GM12801 (cell line): Measurements from ENCODE around the gene PTRH1.

Source experiments
- TF ChIP-seq, protein P1 (sequence below): IDR thresholded peaks from one replicate; pipeline ENCODE4 v1.5.1; 2011; ENCODE audit warnings: control low read depth; ENCODE audit not compliant: insufficient read length; ENCODE audit errors: extremely low read depth

The PTRH1 gene, protein sequence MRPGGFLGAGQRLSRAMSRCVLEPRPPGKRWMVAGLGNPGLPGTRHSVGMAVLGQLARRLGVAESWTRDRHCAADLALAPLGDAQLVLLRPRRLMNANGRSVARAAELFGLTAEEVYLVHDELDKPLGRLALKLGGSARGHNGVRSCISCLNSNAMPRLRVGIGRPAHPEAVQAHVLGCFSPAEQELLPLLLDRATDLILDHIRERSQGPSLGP

DNA sequence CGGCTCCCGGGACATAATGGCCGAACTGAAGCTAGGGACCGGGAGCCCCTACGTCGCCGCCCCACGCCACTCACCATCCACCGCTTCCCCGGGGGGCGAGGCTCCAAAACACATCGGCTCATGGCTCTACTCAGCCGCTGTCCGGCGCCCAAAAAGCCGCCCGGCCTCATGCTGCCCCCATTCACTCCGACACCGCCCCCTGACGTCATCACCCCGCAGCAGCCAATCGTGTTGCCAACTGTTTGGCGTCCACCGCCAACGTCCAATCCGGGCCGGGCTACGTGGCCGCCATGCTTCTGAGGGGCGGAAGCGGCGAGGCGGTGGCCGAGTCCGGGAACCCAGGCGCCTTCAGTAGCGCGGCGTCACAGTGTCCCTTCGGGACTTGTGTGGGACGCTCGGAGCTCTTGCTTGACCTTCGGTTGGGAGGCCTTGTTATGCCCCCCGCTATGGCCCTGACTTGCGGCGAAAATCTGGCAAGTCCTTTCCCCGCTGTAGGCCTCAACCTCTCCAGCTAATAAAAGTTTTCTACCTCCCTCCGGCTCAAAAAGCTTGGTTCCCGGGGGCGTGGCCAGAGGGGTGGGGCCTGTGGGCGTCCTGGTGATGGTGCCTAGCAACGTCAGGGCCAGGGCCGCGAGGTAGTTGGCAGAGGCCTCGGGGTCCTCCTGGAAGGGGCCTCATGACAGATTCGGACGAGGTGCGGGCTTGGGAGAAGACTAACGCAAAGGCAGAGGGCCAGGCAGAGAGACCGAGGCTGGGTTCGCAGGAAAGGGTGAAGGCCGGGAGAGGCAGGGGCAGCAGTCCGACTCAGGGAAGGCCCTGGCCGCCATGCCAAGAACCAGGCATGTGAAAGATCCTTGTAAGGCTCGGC lies at the start of gene PTRH1, which contains the start of gene TTC16:
PTRH1 (minus strand) TSS at position 194 of the 868 bp plus-strand sequence; CDS start at position 170, 24 bp downstream.
TTC16 (plus strand) TSS at position 610 of the 868 bp plus-strand sequence; CDS start at position 677, 67 bp downstream.
- TF ChIP-seq, protein P1, sequence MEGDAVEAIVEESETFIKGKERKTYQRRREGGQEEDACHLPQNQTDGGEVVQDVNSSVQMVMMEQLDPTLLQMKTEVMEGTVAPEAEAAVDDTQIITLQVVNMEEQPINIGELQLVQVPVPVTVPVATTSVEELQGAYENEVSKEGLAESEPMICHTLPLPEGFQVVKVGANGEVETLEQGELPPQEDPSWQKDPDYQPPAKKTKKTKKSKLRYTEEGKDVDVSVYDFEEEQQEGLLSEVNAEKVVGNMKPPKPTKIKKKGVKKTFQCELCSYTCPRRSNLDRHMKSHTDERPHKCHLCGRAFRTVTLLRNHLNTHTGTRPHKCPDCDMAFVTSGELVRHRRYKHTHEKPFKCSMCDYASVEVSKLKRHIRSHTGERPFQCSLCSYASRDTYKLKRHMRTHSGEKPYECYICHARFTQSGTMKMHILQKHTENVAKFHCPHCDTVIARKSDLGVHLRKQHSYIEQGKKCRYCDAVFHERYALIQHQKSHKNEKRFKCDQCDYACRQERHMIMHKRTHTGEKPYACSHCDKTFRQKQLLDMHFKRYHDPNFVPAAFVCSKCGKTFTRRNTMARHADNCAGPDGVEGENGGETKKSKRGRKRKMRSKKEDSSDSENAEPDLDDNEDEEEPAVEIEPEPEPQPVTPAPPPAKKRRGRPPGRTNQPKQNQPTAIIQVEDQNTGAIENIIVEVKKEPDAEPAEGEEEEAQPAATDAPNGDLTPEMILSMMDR: no peak

- TF ChIP-seq, protein P1: no peak
These were observed 48.5 kb upstream of the PTRH1 start for GRCh38 chr9:127763918-127764384.

DNA sequence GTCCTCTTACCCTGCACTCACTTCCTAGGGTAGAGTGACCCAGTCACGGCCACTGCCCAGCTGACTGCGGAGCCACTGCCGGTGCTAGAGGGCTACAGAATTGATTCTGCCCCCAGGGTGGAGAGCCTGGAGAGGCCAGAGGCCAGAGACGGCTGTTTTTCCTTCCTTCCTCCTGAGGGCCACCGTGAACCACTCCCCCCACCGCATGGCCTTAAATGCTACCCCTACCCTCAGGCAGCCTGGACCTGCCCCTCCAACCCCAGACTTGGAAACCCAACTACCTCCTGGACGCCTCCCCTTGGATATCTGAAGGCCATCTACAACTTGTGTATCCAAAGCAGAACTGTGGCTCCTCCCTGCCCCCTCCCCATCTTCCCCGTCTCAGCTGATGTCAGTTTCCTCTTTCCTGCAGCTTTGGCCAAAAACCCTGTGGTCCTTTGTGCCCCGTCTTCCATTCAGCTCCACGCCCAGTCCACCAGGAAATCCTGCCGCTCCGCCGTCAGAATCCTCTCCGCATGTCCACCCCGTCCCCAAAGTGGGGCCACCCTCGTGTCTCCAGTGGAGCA lies 46.7 kb upstream of the PTRH1 start:
- TF ChIP-seq, protein P1: no peak

- TF ChIP-seq, protein P1: no peak
These were observed 46.1 kb upstream of the PTRH1 start for GRCh38 chr9:127761491-127761956.

DNA sequence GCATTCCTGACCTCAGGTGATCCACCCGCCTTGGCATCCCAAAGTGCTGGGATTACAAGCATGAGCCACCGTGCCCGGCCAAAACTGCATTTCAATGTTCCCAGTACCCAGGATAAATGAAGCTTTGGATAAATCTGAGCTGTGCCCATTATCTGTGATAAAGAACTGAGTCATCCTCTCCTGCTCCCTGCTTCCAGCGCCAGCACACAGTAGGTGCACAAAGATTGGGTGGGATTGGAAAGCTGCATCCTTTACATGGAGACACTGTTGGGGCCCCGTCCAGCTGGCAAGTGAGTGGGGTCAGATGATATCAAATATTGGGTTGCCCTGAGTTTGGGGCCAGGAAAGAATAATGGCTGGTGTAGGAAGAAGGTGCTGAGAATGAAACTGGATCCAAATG lies 45.6 kb upstream of the PTRH1 start:
- TF ChIP-seq, protein P1: no peak

DNA sequence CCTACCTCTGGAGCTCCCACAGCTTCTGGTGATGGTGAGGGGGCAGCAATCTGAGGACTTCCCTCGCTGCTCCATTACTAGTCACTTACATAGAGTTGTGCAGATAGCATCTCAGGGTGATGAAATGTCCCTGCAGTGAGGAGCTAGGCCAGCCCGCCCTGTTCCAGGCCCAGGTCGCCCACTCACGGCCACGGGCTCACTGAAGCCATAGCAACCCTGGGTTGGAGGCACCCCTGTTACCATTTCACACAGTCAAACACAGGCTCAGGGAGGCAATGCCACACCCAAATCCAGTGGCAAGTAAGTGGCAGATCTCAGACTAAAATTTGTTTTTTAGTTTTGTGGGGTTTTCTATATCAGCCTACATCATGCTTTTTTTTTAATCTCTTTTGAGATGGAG lies 43.4 kb upstream of the PTRH1 start:
- TF ChIP-seq, protein P1: no peak

GRCh38 chr9:127756233-127756632 lies 40.8 kb upstream of the PTRH1 start:
- TF ChIP-seq, protein P1: no peak
